Brain microvascular endothelial cell (primary cell): ENCODE data around the gene TBK1.

ENCODE experiments used
- DNase-seq: peaks from one replicate; pipeline ENCODE4 v3.0.0-alpha.2; 2020
- H3K27ac ChIP-seq: fragments of 250-450 bp; sonication (Bioruptor Pico); 2 replicates; pipeline ENCODE4 v1.5.1; 2020; ENCODE audit warnings: mild to moderate bottlenecking, moderate library complexity
- H3K27me3 ChIP-seq: fragments of 250-450 bp; sonication (Bioruptor Pico); replicated peaks from 2 replicates; pipeline ENCODE4 v1.5.1; 2020; ENCODE audit warnings: mild to moderate bottlenecking
- H3K36me3 ChIP-seq: fragments of 250-450 bp; sonication (Bioruptor Pico); replicated peaks from 2 replicates; pipeline ENCODE4 v1.5.1; 2020; ENCODE audit warnings: mild to moderate bottlenecking
- H3K4me3 ChIP-seq: 2 replicates; pipeline ENCODE4 v1.5.1; 2011; ENCODE audit warnings: low read depth, mild to moderate bottlenecking, control low read depth, low read length, moderate library complexity
- in situ Hi-C: cut with HindIII; loops from 2 replicates; pipeline ENCODE4 v1.10.0; 2017; ENCODE audit warnings: low sequenced_read_pairs, low pct_ligation_motif_present
- TF ChIP-seq, protein P1 (sequence below): IDR thresholded peaks from 2 replicates; pipeline ENCODE4 v1.5.1; 2011; ENCODE audit warnings: low read depth, mild to moderate bottlenecking, moderate library complexity, low read length, control low read depth, inconsistent platforms; ENCODE audit errors: missing control alignments

TBK1 gene

DNA sequence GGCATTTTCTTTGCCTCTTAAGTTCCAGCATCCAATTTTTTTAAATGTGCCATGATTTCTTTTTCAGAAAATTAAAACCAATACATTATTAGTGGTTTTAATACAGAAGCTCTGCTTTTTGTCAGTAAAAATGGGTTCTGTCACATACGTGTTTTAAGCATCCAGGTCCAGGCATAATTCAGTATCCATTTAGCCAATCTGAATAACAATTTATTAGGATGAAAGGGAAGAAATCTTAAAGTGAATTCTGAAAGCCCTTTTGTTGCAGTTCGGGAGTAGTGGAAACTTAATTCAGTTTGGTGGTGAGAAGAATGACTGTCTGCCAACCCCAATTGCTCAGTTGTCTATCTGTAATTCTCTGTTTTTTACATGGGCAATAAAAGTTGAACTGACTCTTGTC, 40.5 kb upstream of the TBK1 start:
- H3K27ac ChIP-seq: no peak overlapping the region
- in situ Hi-C loops: no loop called here
- H3K27me3 ChIP-seq: no peaks in the 10 kb centered on the region
- peaks cover 57% of the 10 kb centered on the region for H3K36me3 ChIP-seq
- no peak for DNase-seq
- TF ChIP-seq, protein P1, sequence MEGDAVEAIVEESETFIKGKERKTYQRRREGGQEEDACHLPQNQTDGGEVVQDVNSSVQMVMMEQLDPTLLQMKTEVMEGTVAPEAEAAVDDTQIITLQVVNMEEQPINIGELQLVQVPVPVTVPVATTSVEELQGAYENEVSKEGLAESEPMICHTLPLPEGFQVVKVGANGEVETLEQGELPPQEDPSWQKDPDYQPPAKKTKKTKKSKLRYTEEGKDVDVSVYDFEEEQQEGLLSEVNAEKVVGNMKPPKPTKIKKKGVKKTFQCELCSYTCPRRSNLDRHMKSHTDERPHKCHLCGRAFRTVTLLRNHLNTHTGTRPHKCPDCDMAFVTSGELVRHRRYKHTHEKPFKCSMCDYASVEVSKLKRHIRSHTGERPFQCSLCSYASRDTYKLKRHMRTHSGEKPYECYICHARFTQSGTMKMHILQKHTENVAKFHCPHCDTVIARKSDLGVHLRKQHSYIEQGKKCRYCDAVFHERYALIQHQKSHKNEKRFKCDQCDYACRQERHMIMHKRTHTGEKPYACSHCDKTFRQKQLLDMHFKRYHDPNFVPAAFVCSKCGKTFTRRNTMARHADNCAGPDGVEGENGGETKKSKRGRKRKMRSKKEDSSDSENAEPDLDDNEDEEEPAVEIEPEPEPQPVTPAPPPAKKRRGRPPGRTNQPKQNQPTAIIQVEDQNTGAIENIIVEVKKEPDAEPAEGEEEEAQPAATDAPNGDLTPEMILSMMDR: no peak
- H3K4me3 ChIP-seq: no peak overlapping the region

DNA sequence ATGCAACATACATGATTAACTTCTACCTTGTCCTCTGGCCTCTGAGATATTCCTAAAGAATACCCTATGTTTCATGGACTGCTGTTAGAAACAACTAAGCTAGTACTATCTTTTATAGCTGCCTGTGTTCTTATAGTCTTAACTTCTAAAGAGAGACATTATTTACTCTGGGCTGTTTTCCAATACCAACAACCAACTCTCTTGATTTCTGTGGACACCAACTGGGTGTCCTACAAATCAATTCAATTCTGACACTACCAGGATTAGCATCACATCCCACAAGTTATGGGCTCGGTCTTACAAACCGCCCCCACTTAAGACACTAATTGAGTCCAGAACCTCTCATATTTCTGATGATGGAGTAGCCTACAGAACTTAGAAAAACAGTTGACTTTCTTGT, 39.5 kb upstream of the TBK1 start:
- in situ Hi-C loops: no loop called here
- Histone ChIP-seq H3K4me3 (no peak overlapping the region), H3K36me3 (peaks cover 67% of the 10 kb centered on the region), H3K27me3 (no peaks in the 10 kb centered on the region), H3K27ac (no peak overlapping the region)
- DNase-seq: no peak
- TF ChIP-seq, protein P1: no peak

- in situ Hi-C loops: no loop called here
- no peak for DNase-seq
- Histone ChIP-seq H3K27ac (no peak overlapping the region), H3K36me3 (peaks cover 80% of the 10 kb centered on the region), H3K27me3 (no peaks in the 10 kb centered on the region), H3K4me3 (no peak overlapping the region)
- TF ChIP-seq, protein P1: no peak
Observed at GRCh38 chr12:64413884-64414283, 38.0 kb upstream of the TBK1 start.

DNA sequence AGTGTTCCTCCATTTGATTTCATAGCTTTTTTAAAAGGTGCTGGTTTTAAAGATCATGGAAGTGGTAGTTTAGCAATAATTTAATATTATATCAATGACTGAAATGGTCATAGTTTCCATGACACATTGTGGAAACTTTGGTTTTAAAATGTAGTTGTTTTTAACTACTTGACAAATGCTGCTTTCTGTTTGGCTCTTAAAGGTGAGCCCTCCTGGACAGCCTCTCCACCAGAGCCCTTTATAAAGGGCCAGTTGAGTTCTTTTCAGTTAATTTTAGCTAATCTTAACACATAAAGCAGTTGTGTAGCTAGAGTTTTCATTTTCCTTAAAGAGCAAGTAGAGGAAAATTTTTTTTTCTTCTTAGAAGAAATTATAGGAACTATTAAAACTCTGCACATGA, 33.7 kb upstream of the TBK1 start:
- TF ChIP-seq, protein P1: no peak
- H3K36me3 ChIP-seq: peaks cover 82% of the 10 kb centered on the region
- no peak overlapping the region for H3K4me3 ChIP-seq
- no peaks in the 10 kb centered on the region for H3K27me3 ChIP-seq
- in situ Hi-C loops: no loop called here
- no peak overlapping the region for H3K27ac ChIP-seq
- DNase-seq: no peak

DNA sequence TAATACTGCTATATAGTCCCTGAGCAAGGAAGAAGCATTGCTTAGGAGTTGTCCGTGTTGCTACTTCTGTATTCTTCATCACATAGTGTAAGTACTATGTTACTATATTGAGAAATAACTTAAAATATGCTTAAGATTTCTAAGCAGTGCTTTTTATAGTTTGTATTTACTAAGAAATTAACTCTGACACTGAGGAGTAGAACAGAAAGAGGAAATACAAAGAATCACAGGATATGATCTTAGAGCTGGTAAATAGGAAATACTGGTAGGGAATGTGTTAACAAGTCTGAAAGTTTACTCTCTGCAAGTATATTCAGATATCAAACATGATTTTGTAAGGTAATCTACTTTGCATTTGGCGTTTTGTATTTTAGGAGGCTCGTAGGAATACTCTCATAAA, 32.2 kb upstream of the TBK1 start:
- no peak overlapping the region for H3K4me3 ChIP-seq
- peaks cover 82% of the 10 kb centered on the region for H3K36me3 ChIP-seq
- H3K27ac ChIP-seq: no peak overlapping the region
- in situ Hi-C loops: no loop called here
- no peak for DNase-seq
- TF ChIP-seq, protein P1: no peak
- no peaks in the 10 kb centered on the region for H3K27me3 ChIP-seq

DNA sequence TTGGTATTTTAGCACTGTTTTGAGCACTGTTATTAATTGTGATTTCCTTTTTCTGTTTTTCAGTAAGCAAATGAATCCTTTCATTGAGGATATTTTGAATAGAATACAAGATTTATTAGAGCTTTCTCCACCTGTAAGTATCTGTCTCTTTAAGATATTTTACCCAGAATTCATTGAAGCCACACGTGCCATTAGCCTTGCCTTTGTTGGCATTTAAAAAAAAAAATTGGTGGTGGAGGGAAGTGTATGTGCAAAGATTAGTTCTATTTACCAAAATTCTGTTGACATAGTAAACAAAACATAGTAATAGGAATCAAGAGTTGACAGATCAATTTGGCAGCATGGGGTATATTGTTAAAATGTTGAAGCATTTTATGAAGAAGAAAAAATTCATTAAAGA, 23.9 kb upstream of the TBK1 start:
- Histone ChIP-seq H3K27me3 (no peaks in the 10 kb centered on the region), H3K27ac (no peak overlapping the region), H3K36me3 (peaks cover 90% of the 10 kb centered on the region), H3K4me3 (no peak overlapping the region)
- TF ChIP-seq, protein P1: no peak
- no peak for DNase-seq
- in situ Hi-C loops: no loop called here
